Lower leg skin (tissue), 4 donors: Measurements from ENCODE around the gene MRPL9. TPM values are rescaled to one million over a fixed set of nuclear protein-coding genes. Genes with fewer than 3 reads are reported as not detected.

Source experiments
- DNase-seq, 2 donors: peaks; one replicate each; pipeline ENCODE4 v3.0.0-alpha.2; 2019; ENCODE audit warnings: low spot score in 2 of 2
- H3K4me3 ChIP-seq: fragments of 200-600 bp; sonication (generic); 2 replicates; pipeline ENCODE4 v1.5.1; 2017; ENCODE audit warnings: mild to moderate bottlenecking, low read depth; ENCODE audit not compliant: poor library complexity, severe bottlenecking
- POLR2A ChIP-seq, 2 donors: fragments of 450-650 bp; IDR thresholded peaks; one replicate each; pipeline ENCODE4 v1.6.1; 2016 to 2017; ENCODE audit warnings: antibody characterized with exemption in 2 of 2, mild to moderate bottlenecking in 1 of 2, moderate library complexity in 1 of 2
- WGBS, 2 donors: methylation state at CpG; one replicate each; pipeline ENCODE4 v1.1.5; 2018; 5-methylcytosine and 5-hydroxymethylcytosine counted together
- intact Hi-C: fragments of 100-400 bp; cut with DNase I; formaldehyde crosslinking; loops from one replicate; pipeline ENCODE4 v1.15.0; 2023; ENCODE audit warnings: low total_unique reads
- total RNA-seq, 4 donors: library from RNA; depleted of rRNA; stranded (reverse); fragments of >200 nt; gene quantifications; one replicate each; pipeline ENCODE4 v1.1.0, GENCODE V29; 2016
- TF ChIP-seq, protein P1 (sequence below), 3 donors: fragments of 450-650 bp; IDR thresholded peaks; one replicate each; pipeline ENCODE4 v1.5.1; 2016; ENCODE audit warnings: antibody characterized with exemption in 3 of 3, mild to moderate bottlenecking in 3 of 3, moderate library complexity in 2 of 3

The MRPL9 gene
- total RNA-seq, 4 donors from 2014 or later, result 48.8 to 112 (median 66.4) TPM

- H3K4me3 ChIP-seq, result no peak overlapping the region
- DNase-seq, result no peak
- 46 to 59% methylated on average over 3 of the region's 3 CpGs for WGBS, 2 donors
- intact Hi-C loops, result no loop called here
- TF ChIP-seq POLR2A (IDR thresholded peaks at IDR 0.05), result no peak
- TF ChIP-seq, protein P1, sequence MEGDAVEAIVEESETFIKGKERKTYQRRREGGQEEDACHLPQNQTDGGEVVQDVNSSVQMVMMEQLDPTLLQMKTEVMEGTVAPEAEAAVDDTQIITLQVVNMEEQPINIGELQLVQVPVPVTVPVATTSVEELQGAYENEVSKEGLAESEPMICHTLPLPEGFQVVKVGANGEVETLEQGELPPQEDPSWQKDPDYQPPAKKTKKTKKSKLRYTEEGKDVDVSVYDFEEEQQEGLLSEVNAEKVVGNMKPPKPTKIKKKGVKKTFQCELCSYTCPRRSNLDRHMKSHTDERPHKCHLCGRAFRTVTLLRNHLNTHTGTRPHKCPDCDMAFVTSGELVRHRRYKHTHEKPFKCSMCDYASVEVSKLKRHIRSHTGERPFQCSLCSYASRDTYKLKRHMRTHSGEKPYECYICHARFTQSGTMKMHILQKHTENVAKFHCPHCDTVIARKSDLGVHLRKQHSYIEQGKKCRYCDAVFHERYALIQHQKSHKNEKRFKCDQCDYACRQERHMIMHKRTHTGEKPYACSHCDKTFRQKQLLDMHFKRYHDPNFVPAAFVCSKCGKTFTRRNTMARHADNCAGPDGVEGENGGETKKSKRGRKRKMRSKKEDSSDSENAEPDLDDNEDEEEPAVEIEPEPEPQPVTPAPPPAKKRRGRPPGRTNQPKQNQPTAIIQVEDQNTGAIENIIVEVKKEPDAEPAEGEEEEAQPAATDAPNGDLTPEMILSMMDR (IDR thresholded peaks at IDR 0.05), result no peak
Observed at GRCh38 chr1:151723726-151724370, 39.4 kb downstream of the MRPL9 start.

DNA sequence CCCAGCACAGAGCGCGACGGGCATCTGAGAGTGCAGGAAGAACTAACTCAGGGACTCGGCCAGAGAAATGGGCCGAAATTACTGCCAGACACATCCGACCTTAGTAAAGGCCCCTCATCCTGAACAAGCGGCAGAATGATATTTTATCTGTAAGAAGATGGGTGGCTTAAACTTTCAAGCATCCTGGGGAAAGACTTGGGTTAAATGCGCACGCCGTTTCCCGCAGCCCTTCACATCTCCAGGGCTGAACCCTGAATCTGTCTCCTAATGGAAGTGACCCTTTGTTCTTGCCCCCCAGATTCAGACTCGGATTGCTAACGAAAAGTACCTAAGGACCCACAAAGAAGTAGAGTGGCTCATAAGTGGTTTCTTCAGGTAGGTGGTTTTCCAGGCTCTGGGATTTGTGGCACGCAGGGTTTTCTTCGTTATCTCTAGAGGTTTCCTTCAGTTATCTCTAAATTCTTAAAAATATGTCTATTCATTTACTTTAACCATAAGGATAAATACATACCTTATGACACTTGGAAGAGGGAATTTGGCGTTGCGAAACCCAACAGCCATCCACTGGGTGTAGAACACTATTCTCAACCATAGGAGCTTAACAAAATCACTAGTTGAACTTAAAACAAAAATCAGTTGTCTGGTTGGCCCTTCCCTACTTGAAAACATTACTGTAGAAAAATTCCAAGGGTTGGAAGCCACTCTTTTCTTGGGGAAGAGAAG is 41.3 kb downstream of the MRPL9 start:
- H3K4me3 ChIP-seq, result no peak overlapping the region
- intact Hi-C loops, result no loop called here
- TF ChIP-seq POLR2A (IDR thresholded peaks at IDR 0.05), result no peak
- TF ChIP-seq, protein P1 (IDR thresholded peaks at IDR 0.05), result no peak
- DNase-seq, result no peak
- 38 to 41% methylated on average over 17 of the region's 17 CpGs for WGBS, 2 donors

DNA sequence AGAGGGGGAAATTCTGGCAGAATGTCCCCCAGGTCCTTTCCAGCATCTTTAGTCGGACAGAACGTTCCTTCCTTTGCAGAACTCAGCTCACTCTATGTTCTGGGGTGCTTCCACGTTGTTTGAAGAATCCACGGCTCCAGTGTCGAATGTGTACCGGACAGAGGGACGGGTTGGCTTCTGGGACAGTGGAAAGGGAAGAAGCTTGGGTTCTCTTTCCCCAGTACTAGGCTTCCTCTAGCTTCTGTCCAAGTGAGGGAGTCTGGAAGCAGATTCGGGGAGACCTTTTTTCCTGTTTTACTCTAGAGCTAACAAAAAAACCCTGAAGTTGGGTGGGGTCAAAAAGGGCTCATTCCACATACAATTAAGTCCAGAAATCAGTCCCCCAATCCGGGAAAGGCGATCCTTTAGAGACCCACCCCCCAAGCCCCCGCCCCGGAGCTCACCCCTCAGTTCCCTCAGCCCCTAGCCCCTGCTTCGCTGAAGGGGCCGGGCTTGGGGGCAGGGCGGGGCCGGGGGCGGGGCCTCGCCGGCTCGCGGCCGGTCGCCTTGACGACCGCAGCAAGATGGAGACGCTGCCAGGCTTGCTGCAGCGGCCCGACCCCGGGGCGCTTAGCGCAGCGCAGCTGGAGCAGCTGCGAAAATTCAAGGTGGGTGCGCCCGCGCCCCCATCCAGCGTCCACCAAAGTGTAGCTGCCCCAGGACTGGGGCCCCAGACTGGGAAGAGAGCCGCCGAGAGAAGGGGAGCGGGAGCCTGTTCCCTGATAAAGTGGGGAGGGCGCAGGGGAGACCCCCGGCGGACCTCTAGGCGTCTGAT is 42.1 kb downstream of the MRPL9 start, which contains the start of gene RIIAD1:
TSS of gene RIIAD1 (plus strand) at position 549 of the 814 bp plus-strand sequence. CDS start at position 564, 15 bp downstream.
- WGBS, 2 donors, result 8 to 9% methylated on average over 33 to 43 of the region's 44 CpGs
- intact Hi-C loops, result no loop called here
- no peak for DNase-seq
- TF ChIP-seq POLR2A (IDR thresholded peaks at IDR 0.05), result no peak
- TF ChIP-seq, protein P1 (IDR thresholded peaks at IDR 0.05), result no peak
- H3K4me3 ChIP-seq, result no peak within 1 kb of the TSS

DNA sequence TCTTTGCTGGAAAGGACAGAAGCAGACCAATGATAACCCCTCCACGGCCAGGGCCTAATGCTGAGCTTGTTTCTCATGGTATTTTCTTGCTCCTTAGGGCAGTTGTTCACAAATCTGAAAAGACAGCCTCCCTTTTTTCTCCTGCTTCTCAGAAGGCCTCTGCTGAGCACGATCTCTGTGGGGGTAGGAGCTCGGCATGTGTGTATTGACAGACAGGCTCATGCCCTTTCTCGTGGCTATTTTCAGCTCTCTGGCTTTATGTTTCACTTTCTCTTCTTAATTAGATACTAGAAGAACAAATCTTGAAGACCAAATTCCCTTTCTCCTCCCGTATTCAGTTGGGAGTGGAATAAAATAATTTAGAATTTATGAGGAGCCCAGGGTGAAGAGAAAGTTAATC is 42.7 kb downstream of the MRPL9 start:
- intact Hi-C loops, result no loop called here
- DNase-seq, result no peak
- no peak overlapping the region for H3K4me3 ChIP-seq
- 34 to 38% methylated on average over 5 of the region's 5 CpGs for WGBS, 2 donors
- TF ChIP-seq, protein P1 (IDR thresholded peaks at IDR 0.05), result no peak
- no peak for TF ChIP-seq POLR2A (IDR thresholded peaks at IDR 0.05)

DNA sequence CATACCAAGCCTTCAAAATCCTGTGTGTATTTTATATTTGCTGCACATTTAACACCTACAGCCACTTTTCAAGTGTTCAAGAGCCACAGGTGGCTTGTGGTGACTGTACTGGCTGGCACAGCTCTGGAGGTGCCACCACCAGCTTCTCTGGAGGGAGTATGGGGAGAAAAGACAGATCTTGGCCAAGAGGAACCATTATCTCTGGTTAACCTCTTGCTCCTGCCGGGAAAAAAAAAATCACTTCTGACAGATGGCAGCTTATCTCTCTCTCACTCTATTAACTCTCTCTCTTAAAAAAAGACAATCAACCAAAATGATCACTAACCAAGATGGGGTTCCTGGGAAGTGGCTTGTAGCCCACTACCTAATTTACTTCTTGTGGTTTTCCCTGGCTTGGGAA is 43.2 kb downstream of the MRPL9 start:
- intact Hi-C loops, result no loop called here
- WGBS, 2 donors, result 43% methylated on average over 1 of the region's 1 CpG

More for the DNA sequence above, 43.2 kb downstream of the MRPL9 start:
- DNase-seq, result no peak
- H3K4me3 ChIP-seq, result no peak overlapping the region
- TF ChIP-seq, protein P1 (IDR thresholded peaks at IDR 0.05), result no peak
- no peak for TF ChIP-seq POLR2A (IDR thresholded peaks at IDR 0.05)
